ENCODE results near the gene LMNA.

Gene LMNA

DNA sequence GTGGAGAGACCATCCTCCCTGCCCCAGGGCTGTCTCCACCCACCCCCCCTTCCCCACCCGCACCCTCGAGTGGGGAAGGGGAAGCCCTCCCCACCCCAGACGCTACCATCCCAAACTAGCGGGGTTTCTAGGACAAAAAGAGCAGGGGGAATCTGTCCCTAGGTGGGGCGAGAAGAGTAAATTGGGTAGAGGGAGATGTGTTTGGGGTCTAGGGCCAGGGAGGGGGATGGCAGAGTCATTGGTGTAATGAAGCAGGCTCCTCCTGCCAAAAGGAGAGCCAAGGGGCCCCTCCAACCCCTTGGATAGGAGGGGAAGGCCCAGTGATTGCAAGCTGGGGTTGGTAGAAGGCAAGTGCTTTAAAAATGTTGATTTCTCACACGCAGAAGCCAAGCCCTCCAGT lies 42.3 kb upstream of the LMNA start:
- H3K4me3 ChIP-seq (ENCODE audit: low read depth, low read length): no peak overlapping the region
- TF ChIP-seq, protein P1, sequence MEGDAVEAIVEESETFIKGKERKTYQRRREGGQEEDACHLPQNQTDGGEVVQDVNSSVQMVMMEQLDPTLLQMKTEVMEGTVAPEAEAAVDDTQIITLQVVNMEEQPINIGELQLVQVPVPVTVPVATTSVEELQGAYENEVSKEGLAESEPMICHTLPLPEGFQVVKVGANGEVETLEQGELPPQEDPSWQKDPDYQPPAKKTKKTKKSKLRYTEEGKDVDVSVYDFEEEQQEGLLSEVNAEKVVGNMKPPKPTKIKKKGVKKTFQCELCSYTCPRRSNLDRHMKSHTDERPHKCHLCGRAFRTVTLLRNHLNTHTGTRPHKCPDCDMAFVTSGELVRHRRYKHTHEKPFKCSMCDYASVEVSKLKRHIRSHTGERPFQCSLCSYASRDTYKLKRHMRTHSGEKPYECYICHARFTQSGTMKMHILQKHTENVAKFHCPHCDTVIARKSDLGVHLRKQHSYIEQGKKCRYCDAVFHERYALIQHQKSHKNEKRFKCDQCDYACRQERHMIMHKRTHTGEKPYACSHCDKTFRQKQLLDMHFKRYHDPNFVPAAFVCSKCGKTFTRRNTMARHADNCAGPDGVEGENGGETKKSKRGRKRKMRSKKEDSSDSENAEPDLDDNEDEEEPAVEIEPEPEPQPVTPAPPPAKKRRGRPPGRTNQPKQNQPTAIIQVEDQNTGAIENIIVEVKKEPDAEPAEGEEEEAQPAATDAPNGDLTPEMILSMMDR (IDR thresholded peaks at IDR 0.05; ENCODE audit: low read depth, low read length, missing control alignments): no peak
- no peak for DNase-seq (ENCODE audit: low read depth)

DNA sequence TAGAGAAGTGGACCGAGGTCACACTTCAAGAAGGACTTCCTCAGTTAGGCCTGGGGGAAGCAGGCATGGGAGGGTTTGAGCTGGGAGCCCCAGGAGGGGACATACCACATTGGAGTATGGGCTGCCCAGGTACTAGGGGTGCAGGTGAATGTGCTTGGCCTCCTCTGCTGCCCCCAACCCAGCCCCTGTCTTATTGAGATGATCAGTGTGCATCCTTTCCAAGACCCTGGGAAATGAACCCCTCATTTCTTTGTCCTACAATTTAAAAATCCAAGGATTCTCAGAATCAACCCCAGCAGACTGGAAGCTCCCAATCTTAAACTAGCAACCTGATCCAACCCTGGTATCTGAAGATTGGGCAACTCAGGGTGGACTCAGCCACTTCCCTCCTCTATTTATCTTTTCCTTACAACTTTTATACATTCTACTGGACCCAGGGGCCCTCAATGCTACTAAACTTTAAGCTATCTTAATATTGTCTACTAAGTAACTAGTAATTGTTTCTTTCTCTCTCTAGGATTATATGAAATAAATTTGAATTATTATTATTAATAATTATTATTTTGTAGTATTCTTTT lies 41.3 kb upstream of the LMNA start:
- no peak for DNase-seq (ENCODE audit: low read depth)
- TF ChIP-seq, protein P1 (IDR thresholded peaks at IDR 0.05; ENCODE audit: low read depth, low read length, missing control alignments): no peak

DNA sequence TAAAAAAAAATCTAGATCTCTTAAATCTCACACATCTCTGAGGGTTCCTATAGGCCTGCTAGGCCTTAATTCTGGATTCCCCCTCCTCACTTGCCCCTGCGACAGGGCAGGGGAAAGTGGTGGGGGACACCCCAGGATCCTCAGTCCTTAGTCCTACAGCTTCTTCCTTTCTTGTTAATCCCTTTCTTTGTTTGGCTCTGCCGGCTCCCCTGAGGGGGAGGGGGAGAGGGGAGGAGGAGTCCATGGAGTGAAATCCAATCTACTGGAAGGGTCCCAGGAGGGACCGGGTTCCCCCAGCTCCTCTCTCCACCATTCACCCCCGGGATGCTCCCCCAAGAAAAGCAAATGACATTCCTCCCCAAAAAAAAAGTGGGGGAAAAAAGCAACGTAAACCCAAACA lies 40.8 kb upstream of the LMNA start:
- no peak for DNase-seq (ENCODE audit: low read depth)
- H3K4me3 ChIP-seq (ENCODE audit: low read depth, low read length): no peak overlapping the region
- TF ChIP-seq, protein P1 (IDR thresholded peaks at IDR 0.05; ENCODE audit: low read depth, low read length, missing control alignments): no peak

More for the DNA sequence above, 41.3 kb upstream of the LMNA start:
- no peak overlapping the region for H3K4me3 ChIP-seq (ENCODE audit: low read depth, low read length)

DNA sequence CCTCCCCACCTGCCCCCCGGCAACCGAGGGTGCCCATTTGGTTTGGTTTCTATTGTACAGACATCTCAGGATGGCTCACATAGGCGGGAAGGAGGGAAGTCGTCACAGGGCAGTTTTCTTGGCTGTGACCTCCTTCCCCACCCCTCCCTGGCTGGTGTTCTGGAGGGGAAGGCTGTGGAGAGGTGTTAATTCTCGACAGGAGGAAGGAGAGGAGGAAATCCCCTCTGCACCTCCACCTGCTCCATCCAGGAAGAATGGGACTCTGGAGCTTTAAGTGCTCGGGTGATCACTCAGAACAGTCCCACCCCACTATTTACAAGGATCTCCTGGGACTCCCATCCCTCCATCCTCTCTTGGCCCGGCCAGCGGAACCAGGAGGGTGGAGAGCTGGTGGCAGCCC lies 39.9 kb upstream of the LMNA start:
- H3K4me3 ChIP-seq (ENCODE audit: low read depth, low read length): no peak overlapping the region
- TF ChIP-seq, protein P1 (IDR thresholded peaks at IDR 0.05; ENCODE audit: low read depth, low read length, missing control alignments): no peak
- DNase-seq (ENCODE audit: low read depth): no peak

DNA sequence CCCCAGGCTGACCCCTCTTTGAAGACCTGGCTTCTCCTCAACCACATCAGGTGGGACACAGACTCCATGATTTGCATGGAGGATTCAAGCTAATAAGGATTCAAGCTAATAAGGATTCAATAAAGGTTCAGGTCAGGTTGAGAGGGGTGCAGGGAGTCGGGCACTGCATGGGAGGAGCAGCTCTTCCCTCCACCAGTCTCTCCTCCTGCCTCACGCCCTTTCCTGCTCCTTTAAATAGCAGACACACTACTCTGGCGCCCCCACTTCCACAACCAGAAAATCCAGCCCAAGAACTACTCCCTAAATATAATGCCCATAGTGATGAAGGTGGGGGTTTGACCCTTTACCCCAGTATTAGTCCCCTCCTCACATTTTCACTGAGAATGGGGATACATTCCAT lies 39.3 kb upstream of the LMNA start:
- no peak for DNase-seq (ENCODE audit: low read depth)
- H3K4me3 ChIP-seq (ENCODE audit: low read depth, low read length): no peak overlapping the region
- TF ChIP-seq, protein P1 (IDR thresholded peaks at IDR 0.05; ENCODE audit: low read depth, low read length, missing control alignments): no peak

DNA sequence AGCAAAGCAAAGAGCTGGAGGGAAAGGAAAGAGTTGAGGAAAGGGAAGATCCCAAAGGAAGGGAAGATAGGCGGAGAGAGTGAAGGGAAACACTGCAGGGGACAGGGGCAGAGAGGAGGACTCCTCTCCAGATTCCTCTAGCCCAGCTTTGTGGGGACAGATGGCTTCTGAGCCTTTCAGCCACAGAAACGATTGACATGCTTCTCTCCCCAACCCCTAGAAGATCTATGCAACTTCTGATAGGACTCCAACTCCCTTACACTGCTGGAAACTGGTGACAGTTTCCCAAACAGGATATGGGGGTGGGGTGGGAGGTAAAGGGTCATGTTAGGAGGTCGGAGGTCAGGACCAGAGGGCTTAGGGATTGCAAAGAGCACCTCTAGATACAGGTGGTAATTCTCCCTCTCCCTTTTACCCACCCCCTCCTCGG lies 38.7 kb upstream of the LMNA start:
- TF ChIP-seq, protein P1 (IDR thresholded peaks at IDR 0.05; ENCODE audit: low read depth, low read length, missing control alignments): no peak
- no peak for DNase-seq (ENCODE audit: low read depth)
- no peak overlapping the region for H3K4me3 ChIP-seq (ENCODE audit: low read depth, low read length)

All from GM12864 (cell line).